Hematopoietic multipotent progenitor cell treated with erythropoietin and hydrocortisone succinate and interleukin-3 and kit ligand, for 17 days (in vitro differentiated cells): ENCODE results near the gene HLA-DPA1.
A peak's percentile ranks its signal among the peaks of the same experiment; 100 is the strongest.

ENCODE experiments used
- DNase-seq: peaks from one replicate; pipeline ENCODE4 v3.0.0-alpha.2; 2015; ENCODE audit warnings: low spot score

The HLA-DPA1 gene

GRCh38 chr6:33017694-33018353 lies 55.6 kb downstream of the HLA-DPA1 start:
- no peak for DNase-seq

DNA sequence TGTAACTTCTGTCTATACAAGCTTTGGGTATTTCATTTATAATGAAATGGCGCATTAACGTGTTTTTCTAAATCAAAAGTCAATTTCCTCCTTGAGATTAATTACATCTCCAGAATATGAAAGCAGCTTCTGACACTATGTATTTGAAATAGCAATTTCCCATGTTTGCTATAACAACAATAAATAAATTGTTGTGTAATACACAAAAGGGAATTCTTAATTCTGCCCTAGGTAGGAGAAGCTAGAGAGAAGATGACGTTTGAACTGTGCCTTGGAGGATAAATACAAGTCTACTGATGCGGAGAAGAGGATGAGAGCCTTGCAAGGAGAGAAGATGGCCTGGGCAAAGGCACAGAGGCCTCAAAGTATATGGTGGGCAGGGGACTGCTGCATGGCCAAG lies 56.4 kb downstream of the HLA-DPA1 start:
- no peak for DNase-seq

GRCh38 chr6:33015798-33016197 lies 57.7 kb downstream of the HLA-DPA1 start:
- DNase-seq = no peak

DNA sequence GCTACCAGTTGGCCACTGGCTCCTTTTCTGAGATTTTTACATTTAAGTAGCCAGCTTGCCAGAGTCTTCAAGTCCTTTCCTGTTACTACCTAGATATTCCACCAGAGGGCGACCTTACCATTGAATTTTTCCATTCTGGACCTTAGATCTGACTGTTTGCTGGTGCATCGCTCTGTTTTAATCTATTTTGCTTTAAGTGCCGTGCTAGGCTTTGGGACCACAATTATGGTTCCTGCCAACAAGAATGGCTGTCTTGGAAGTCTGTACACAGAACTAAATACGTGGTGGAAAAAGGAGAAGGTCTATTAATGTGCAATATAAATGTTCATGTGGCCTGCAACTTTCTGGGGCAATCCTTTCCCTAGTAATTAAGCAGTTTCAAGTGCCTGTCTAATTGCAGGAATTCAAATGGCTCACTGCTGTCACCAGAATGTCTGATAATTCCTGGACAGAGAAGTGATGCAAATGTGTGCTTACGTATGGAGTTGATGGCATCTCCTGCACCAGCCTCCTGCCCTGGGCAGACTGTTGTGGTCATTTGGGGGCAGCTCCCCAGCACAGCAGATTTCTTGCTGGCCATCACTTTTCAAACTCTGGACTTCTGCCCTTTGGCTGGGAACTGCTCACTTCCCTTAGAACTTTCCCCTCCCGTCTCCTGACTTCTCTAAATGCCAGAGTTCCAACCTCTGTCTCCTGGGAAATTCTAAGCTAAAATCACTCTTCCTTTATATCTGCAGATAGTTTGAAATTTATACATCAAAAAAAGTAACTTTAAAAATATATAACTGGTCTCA lies 58.4 kb downstream of the HLA-DPA1 start:
- peak; percentile 75 for DNase-seq
